HG03135 (cell line): ENCODE measurements around the gene HMCN2.
"Not testable (repeated sequence)": the region's sequence is repeated elsewhere in the genome, so short reads cannot be mapped to it uniquely, and the experiment has no call there.

Source experiments
- ATAC-seq: cut with Tn5 transposase; IDR thresholded peaks from one replicate; pipeline ENCODE4 v1.9.1; 2021; ENCODE audit warnings: mild to moderate bottlenecking, moderate library complexity; ENCODE audit not compliant: unreplicated experiment

HMCN2 gene

DNA sequence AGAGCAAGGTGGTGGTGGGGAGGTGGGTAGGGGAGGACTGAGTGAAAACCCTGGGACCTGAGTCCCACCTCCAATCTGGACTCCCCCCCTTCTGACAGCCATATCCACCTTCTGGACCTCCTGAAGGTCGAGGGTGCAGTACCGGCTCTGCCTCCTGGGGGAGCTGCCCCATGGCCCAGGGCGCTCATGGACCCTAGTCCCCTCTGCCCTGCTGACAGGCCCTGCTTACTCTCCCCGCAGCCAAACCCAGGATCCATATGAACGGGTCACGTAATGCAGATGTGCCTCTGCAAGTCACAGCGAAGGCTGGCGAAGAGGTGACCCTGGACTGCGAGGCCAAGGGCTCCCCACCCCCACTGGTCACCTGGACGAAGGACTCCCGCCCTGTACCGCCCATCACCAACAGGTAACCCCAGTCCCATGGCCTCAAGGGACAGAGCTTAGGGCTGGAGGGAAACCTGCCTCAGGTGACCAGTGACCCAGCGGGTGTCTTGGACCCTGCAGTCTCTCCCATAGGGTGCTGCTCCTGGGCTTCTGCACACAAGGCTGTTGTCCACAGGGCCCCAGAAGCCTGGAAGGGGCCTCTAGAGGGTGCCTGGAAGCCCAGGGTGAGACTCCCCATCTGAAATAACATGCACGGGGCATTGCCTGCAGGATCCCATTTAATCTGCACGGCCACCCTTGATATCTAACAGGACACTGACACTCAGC lies 61.7 kb downstream of the HMCN2 start:
- ATAC-seq, result no peak

DNA sequence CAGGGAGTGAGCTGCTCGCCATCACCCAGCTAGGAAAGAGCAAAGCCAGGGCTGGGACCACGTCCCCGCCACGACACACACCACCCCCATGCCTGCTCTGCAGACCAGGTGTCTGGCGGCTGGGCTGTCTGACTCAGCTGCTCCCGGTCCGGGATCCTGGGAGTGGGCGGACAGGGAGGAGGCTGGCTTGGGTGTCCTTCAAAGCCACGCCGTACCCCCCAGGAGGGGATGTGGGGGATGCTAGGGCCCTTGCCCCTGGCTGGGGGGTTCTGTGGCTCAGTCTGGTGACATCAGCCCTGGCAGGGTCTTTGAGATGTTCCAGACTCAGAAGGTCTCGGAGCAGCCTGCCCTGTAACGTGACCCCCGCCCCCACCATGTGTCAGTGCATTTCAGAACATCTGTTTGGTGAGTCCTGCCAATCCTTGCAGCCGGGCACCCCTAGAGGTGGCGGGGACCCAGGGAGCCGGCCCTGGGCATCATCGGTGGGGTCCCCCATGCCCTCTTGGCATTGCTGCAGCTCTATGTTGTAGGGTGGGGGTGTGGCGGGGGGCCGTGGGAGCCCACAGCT lies 62.3 kb downstream of the HMCN2 start:
- ATAC-seq, result no peak

DNA sequence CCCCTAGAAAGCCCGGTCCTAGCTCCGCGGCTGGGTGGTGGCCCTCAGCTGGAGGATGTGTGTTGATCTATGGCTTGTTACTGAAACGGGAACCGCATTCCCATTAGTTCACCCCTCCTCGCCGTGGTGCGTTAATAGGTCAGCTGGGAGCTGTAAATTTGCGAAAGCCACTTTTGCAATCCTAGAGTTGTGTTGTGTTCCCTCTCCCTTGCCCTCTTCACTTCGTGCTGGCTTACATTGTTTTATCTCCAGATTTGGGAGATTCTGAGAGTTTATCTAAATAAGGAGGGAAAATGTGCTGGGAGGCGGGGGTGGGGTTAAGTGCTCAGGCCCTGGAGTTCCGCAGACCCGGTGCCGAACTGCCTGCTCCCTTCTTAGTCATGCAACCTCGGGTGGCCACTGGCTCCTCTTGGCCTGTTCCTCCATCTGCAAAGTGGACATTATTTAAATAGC lies 62.8 kb downstream of the HMCN2 start:
- no peak for ATAC-seq

DNA sequence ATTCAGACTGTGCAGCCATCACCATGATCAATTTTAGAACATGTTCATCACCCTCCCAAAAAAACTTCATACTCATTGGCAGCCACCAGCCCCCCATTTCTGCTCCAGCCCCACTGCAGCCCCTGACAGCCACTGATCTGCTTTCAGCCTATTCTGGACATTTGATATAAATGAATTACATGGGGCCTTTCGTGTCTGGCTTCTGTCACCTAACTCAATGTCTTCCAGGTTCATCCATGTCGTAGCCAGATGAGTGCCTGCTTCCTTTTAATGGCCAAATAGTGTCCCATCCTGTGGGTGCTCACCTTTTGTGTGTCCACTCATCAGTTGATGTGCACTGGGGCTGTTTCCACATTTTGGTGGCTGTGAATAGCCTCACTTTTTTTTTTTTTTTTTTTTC lies 63.5 kb downstream of the HMCN2 start:
- ATAC-seq, result no peak

DNA sequence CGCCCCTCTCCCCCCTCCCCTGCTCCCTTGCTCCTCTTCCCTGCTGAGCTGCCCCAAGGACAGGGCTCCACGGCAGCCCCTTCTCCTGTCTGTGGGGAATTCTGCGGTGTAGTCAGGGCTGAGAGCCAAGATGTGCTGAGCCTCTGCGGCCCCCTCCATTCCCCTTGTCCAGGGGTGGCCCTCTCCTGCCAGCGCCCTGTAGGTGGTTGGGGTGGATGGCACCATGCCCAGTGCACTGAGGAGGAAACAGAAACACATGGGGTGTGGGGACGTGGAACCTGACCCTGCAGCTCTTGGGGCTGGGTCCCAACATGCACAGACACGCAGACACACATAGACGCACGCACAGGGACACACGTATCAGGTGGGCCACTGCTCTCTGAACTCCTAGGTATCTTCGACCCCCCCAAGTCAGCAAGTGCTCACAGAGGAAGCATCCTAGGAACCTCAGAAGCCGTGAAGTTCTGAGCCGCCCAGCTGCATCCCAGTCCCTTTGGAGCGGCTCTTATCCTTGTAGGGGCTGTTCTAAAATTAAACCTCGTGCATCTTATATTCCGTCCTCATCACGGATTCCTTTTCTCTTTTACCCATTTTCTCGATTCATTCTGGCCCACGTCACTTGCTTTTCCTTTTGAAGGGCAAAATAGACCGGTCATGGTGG lies 64.8 kb downstream of the HMCN2 start:
- no peak for ATAC-seq

DNA sequence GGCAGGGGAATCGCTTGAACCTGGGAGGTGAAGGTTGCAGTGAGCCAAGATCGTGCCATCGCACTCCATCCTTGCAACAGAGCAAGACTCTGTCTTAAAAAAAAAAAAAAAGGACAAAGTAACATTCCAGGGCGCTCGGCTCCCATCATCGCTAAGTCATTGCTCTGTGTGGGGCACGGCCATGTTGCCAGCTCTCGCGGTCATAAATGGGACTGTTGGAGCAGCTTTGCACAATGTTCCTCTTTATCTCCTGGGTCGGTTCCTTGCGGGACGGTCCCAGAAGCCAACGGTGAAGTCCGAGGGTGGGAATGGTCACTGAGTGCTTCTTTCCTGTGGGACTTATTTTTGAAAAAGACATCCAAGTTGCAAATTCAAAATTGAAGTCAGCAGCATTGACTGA lies 65.5 kb downstream of the HMCN2 start:
- no peak for ATAC-seq

DNA sequence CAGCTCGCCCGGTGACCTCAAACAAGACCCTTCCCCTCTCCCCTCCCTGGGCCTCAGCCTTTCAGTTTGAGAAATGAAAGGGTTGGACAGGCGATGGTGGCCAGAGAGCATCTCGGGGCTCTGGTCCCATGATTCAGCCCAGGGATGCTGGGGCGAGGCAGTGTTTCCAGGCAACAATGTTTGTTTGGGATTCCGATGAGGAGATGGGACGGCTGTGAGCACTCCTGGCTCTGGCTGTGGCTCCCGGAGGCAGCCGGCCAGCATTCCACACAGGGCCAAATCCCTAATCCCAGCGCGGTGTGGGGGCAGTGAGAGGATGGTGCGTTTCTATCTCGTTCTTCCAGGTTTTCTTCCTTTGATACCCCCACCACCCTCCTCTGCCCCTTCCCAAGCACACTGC lies 66.0 kb downstream of the HMCN2 start:
- no peak for ATAC-seq

DNA sequence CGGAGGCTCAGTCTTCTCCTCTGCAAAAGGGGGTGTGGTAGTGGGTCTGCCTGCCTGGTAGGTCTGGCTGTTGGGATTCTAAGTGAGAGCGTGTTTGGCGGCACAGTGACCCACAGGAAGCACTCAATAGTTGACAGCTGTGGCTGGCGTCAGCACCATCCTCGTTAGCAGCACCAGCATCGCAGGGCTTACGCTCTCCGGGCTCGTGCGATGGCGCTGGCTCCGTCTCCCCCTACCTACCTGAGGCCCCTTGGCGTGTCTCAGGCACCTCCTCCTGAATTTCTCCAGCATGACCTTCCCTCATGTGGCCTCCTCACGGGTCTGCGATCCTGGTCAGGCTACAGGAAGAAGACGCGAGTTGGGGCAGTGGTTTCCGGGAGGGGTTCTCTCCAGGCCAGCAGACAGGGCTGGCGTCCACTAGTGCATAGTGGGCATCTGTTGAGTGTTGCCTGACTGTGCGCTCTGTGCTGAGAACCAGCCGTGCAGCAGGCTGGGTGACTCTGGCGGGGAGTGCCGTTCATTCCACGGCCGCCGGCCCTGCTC lies 66.9 kb downstream of the HMCN2 start:
- ATAC-seq, result no peak

DNA sequence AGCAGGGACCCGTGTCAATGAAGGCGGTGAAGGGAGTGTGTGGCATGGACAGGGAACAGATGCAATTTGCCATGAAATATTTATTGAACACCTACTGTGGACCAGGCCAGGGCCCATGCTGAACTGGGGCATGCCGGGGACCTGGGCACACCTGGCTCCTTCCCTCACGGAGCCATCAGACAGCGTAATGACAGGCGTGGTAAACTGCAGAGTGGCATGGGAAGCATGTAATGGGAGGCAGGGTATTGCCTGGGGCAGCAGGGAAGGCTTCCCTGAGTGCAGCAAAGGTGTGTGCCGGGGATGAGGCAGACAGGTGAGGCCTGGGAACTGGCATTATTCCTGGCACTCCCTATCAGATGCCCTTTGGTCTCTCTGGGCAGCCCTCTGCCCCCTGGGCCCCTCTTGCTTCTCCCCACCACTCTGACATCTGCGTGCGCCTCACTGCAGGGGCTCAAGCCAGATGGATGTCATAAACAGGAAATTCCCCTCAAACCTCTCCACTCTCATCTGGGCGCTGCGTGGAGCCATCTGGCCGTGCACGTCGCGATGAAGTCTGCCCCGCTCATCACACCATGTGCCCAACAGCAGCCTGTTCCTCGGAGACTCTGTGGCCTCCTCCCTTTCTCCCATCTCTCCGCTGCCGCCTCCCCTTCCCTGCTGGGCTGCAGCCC lies 67.6 kb downstream of the HMCN2 start:
- no peak for ATAC-seq

DNA sequence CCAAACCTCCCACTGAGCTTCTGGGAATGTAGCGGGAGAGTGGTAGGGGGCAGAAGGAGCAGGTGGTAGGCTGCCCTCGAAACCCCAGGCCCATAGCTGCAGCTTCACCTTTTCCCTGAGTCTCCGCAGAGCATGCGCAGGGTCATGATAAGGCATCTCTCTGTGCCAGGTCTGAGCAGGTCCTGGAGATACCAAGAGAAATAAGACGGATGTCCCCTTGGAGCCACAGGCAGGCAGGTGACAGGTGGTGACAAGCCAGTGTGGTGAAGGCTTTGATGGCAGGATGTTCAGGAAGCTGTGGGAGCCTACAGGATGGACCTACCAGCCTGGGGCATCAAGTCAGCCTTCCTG lies 68.1 kb downstream of the HMCN2 start:
- no peak for ATAC-seq

DNA sequence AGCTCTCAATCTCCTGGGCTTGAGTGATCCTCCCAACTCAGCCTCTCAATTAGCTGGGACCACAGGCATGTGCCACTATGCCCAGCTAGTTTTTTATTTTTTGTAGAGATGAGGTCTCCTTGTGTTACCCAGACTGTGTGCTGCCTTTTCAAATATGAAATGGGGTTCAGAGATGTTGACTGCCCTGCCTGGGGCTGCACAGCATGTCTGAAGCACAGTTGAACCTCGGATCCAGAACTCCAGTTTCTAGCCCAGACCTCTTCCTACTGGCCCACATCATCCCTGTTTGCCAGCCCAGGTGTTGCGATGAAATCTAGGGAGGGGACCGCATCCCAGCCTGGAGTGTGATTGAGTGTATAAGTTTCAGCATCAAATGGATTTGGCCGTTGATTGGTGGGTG lies 69.4 kb downstream of the HMCN2 start:
- no peak for ATAC-seq

DNA sequence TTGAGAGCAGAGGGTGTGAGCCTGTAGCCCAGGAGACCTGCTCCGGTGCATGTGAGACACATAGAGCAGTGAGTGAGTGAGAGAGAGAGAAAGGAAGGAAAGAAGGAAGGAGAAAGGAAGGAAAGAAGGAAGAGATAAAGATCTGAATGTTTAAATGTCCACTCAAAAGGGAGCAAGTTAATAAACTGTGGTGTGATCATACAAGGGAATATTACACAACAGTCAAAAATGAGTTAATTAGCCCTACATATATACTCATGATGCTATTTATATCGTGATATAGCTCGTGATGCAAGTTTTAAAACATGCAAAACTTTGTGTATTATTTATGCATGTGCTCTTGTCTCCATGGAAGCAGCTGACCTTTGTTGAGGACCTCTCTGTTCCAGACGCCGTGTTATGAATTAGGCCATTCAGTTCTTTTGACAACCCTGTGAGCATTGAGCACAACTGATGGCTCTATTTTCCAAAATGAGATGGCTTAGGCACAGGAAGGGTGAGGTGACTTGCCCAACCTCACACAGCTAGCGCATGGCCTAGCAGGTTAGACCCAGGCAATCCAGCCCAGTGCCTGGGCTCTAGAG lies 70.6 kb downstream of the HMCN2 start:
- no peak for ATAC-seq

DNA sequence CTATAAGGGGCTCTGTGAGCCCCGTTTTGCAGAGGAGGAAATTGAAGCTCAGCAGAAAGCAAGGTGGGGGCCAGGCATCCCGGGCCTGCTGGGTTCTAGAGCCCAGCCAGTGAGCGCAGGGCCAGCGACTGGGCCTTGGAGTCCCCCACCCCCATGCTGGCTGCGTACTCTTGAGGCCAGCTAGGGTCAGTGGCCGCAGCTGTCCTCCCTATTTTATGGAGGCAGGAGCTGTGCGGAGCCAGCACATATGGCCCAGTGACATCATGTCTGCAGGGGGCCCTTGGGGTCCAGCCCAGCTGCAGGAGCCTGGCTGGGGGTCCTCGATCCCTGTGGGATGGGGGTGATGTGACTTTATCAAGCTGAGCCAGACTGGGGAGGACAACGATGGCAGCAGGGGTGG lies 71.3 kb downstream of the HMCN2 start:
- ATAC-seq, result no peak

DNA sequence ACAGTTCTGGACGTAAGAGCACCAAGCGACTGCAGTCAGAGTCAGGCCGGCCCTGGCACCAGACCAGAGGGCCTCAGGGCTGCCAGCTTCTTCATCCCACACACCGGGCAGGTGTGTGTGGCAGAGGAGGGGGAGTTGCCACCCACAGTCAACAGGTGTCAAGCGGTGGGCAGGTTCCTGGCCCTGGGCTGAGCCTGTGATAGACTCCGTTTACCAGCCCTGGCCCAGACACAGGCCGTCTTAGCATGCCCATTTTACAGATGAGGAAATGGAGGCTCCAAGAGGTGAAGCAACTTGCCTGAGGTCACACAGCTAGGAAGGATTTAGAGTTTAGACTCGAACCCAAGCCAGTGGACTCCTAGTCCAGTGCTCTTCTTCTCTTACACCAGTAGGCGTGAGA lies 71.8 kb downstream of the HMCN2 start:
- ATAC-seq, result no peak

DNA sequence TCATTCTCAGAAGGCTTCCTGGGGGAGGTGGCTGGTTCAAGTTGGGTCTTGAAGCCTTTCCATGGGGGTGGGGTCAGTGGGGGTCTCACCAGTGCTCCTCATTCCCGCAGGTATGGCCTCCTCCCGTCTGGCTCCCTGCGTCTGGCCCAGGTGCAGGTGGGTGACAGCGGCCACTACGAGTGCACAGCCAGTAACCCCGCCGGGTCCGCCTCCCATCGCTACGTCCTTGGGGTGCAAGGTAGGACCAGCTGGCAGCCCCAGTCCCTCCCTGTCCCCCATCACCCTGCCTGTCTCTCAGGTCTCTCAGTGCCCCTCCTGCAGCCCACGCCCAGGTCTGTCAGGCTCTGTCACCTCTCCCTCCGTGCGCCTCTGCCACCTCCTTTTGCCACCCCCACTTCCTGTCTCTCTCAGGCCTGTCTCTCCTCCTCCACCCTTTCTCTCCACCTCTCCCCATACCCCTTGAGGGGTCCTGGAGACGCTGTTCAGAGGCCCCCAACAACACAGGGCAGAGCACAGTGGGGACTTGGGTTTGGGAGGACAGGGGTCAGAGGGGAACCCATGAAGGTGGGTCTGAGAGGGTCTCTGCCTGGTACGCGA lies 72.3 kb downstream of the HMCN2 start:
- ATAC-seq, result no peak

DNA sequence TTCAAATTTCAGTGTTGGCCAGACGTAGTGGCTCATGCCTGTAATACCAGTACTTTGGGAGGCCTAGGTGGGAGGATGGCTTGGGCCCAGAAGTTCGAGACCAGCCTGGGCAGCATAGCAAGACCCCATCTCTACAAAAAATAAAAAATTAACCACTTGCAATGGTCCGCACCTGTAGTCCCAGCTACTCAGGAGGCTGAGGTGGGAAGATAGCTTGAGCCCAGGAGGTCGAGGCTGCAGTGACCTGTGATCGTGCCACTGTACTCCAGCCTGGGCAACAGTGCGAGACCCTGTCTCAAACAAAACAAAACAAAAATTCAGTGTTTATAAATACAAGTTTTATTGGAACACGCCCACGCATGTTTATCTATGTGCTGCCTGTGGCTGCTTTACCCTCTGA lies 73.3 kb downstream of the HMCN2 start:
- not testable (repeated sequence) for ATAC-seq

DNA sequence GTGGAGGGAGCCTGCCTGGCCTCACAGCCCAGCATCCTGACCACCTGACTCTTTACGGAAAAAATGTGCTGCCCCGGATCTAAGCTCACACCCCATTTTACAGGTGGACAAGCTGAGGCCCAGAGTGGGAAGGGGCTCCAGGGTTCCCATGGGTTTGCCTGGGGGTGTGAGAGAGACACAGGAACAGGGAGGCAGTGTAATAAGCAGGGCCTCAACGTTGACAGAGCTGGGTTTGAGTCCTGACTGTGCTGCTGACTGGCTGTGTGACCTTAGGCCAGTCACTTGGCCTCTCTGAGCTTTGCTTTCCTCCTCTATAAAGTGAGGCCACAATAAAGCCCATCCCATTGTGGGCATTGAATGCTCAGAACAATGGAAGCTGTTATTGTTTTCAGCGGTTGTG lies 73.7 kb downstream of the HMCN2 start:
- ATAC-seq, result no peak

DNA sequence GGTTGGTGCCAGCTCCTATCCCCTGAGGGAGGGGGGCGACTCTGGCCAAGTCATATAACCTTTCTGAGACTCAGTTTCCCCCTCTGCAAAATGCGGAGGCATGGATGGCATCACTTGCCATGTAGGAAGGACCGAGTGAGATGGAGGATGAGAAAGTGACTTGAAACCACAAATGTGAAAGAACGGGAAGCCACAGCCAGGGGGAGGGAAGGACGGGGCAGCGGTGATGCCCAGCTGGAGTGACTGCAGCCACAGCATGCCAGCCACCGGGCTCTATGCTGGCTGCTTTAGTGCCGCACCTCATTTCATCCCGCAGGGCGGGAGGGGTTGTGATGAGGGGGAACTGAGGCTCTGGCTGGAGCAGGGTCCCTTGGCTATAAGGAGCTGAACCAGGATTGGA lies 74.5 kb downstream of the HMCN2 start:
- ATAC-seq, result no peak

DNA sequence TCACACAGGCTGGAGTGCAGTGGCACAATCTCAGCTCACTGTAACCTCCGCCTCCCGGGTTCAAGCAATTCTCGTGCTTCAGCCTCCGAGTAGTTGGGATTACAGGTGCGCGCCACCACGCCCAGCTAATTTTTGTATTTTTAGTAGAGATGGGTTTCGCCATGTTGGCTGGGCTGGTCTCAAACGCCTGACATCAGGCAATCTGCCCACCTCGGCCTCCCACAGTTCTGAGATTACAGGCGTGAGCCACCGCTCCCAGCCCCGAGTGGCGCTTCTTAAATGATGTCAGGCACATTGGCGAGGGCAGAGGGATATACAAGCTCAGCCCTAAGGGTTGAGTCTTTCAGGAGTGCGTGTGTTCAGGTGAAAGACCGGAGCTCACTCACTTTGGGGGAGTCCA lies 75.0 kb downstream of the HMCN2 start:
- not testable (repeated sequence) for ATAC-seq

DNA sequence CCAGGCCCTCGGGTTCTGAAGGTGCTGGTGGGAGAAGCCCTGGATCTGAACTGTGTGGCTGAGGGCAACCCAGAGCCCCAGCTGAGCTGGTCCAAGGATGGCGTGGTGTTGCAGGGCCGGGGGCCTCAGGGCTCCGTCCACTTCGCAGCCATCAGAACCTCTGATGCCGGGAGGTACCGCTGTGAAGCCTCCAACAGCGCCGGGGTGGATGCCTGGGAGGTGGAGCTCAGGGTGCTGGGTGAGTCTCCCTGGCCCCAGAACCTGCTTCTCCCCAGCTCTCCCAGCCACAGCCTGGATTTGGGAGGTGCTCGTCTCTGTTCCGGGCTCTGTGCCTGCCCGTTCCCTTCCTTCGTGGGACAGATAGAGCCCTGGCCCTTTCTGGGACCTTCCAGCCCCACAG lies 75.6 kb downstream of the HMCN2 start:
- ATAC-seq, result no peak
